ENCODE measurements around the gene DNM3. TPM values are rescaled to one million over a fixed set of nuclear protein-coding genes. Genes with fewer than 3 reads are reported as not detected.

The DNM3 gene
- total and polyA plus RNA-seq, 2 donors (not counting 3 experiments of a cell fraction or from before 2014, with no cell fraction given), result 1.4 to 2.5 TPM

DNA sequence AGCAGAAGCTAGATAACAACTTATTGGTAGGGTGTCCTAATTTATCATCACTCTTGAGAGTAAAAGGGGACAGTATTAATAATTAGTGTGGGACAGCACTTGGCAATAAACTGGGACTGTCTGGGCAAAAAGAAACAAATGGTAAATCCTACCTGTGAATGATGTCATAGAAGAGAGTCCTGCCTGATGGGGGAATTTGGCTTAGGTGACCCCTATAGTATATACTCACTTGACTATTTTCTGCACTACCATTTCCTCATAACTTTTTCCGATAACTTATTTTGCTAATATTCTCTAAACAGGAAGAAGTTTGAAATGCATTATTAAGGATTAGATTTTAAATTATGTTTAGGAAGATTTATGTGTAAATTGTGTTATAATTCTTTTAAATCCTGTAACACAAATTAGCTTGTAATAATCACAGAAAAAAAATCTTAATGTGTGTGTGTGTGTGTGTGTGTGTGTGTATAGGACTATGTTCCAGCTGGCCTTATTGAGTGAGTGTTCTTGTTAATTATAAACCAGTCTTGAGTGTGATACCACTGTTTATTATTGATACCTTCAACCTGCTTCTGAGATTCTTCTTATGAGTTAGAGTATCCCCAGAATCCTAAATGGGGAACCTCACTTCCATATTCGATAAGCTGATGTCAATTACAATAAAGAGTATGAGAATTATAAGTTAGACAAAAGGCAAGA is 435.0 kb downstream of the DNM3 start:
- Histone ChIP-seq H3K27ac (ENCODE audit: insufficient read depth, low read depth, low read length) (no peak overlapping the region), H4K20me1 (replicated peaks; ENCODE audit: control insufficient read depth, extremely low read depth, insufficient read depth, low read length) (no peaks in the 10 kb centered on the region), H3K4me1 (ENCODE audit: control insufficient read depth, extremely low read depth, insufficient read depth, low read length) (no peaks in the 10 kb centered on the region), H3K9ac (replicated peaks; ENCODE audit: extremely low read depth, insufficient read depth, low read length) (no peak overlapping the region), H3K4me2 (ENCODE audit: insufficient read depth, low read length) (no peak overlapping the region), H2AFZ (ENCODE audit: low read depth, low read length) (no peak overlapping the region), H3K36me3 (ENCODE audit: control insufficient read depth in 2 of 2, extremely low read depth in 1 of 2, insufficient read depth in 2 of 2, low read length in 2 of 2) (no peaks in the 10 kb centered on the region), H3K27me3 (ENCODE audit: control insufficient read depth in 2 of 2, insufficient read depth in 2 of 2, low read length in 2 of 2) (no peaks in the 10 kb centered on the region), H3K4me3 (replicated peaks in 1 of 3; ENCODE audit: insufficient read depth in 1 of 3, low read depth in 1 of 3, low read length in 3 of 3) (no peak overlapping the region), H3K79me2 (ENCODE audit: control insufficient read depth, insufficient read depth, low read length) (no peaks in the 10 kb centered on the region), H3K9me3 (replicated peaks; ENCODE audit: control insufficient read depth, insufficient read depth, low read length) (no peaks in the 10 kb centered on the region), H3K9me1 (replicated peaks; ENCODE audit: control insufficient read depth, extremely low read depth, insufficient read depth, low read length) (no peaks in the 10 kb centered on the region)
- TF ChIP-seq MYC (IDR thresholded peaks at IDR 0.05; ENCODE audit: low read depth, low read length) (no peak), POLR2A (IDR thresholded peaks at IDR 0.05; ENCODE audit: low read depth, low read length) (no peak), POLR2AphosphoS5 (IDR thresholded peaks at IDR 0.05; ENCODE audit: insufficient read depth, low read depth, low read length) (no peak)
- TF ChIP-seq, protein P1, sequence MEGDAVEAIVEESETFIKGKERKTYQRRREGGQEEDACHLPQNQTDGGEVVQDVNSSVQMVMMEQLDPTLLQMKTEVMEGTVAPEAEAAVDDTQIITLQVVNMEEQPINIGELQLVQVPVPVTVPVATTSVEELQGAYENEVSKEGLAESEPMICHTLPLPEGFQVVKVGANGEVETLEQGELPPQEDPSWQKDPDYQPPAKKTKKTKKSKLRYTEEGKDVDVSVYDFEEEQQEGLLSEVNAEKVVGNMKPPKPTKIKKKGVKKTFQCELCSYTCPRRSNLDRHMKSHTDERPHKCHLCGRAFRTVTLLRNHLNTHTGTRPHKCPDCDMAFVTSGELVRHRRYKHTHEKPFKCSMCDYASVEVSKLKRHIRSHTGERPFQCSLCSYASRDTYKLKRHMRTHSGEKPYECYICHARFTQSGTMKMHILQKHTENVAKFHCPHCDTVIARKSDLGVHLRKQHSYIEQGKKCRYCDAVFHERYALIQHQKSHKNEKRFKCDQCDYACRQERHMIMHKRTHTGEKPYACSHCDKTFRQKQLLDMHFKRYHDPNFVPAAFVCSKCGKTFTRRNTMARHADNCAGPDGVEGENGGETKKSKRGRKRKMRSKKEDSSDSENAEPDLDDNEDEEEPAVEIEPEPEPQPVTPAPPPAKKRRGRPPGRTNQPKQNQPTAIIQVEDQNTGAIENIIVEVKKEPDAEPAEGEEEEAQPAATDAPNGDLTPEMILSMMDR (IDR thresholded peaks at IDR 0.05; ENCODE audit: extremely low read depth in 1 of 2, insufficient read depth in 1 of 2, low read depth in 1 of 2, low read length in 2 of 2), result no peak
- ChIA-PET POLR2A (no interaction called here), CTCF (interaction anchor here (1.2 kb wide), 1 partner anchor 44 kb away, joined by 3 read pairs; no protein-coding TSS in a partner anchor)
- dilution Hi-C loops (cut with MboI; ENCODE audit: extremely low pct_ligation_motif_present, low sequenced_read_pairs) (no loop called here), intact Hi-C loops (cut with micrococcal nuclease) (no loop called here)
- FAIRE-seq, result peak; percentile 33
- no TSS peak for BruUV-seq (replicated peaks)
- DNase-seq (ENCODE audit: low read depth, low spot score), result no peak

- POLR2A ChIA-PET, result no interaction called here
- CTCF ChIA-PET, result interaction anchor here (1.2 to 1.6 kb wide), 2 partner anchors 10 to 43 kb away, joined by 3 to 4 read pairs; no protein-coding TSS in a partner anchor
- Histone ChIP-seq H3K9me3 (replicated peaks; ENCODE audit: control insufficient read depth, insufficient read depth, low read length) (no peaks in the 10 kb centered on the region), H3K36me3 (ENCODE audit: control insufficient read depth in 2 of 2, extremely low read depth in 1 of 2, insufficient read depth in 2 of 2, low read length in 2 of 2) (no peaks in the 10 kb centered on the region), H3K4me1 (ENCODE audit: control insufficient read depth, extremely low read depth, insufficient read depth, low read length) (no peaks in the 10 kb centered on the region), H3K27ac (ENCODE audit: insufficient read depth, low read depth, low read length) (no peak overlapping the region), H3K4me2 (ENCODE audit: insufficient read depth, low read length) (no peak overlapping the region), H3K27me3 (ENCODE audit: control insufficient read depth in 2 of 2, insufficient read depth in 2 of 2, low read length in 2 of 2) (no peaks in the 10 kb centered on the region), H4K20me1 (replicated peaks; ENCODE audit: control insufficient read depth, extremely low read depth, insufficient read depth, low read length) (no peaks in the 10 kb centered on the region), H3K9ac (replicated peaks; ENCODE audit: extremely low read depth, insufficient read depth, low read length) (no peak overlapping the region), H3K4me3 (replicated peaks in 1 of 3; ENCODE audit: insufficient read depth in 1 of 3, low read depth in 1 of 3, low read length in 3 of 3) (no peak overlapping the region), H3K79me2 (ENCODE audit: control insufficient read depth, insufficient read depth, low read length) (no peaks in the 10 kb centered on the region), H2AFZ (ENCODE audit: low read depth, low read length) (no peak overlapping the region), H3K9me1 (replicated peaks; ENCODE audit: control insufficient read depth, extremely low read depth, insufficient read depth, low read length) (no peaks in the 10 kb centered on the region)
- DNase-seq (ENCODE audit: low read depth, low spot score) (no peak), FAIRE-seq (no peak)
- dilution Hi-C loops (cut with MboI; ENCODE audit: extremely low pct_ligation_motif_present, low sequenced_read_pairs) (no loop called here), intact Hi-C loops (cut with micrococcal nuclease) (no loop called here)
- no peak for TF ChIP-seq EZH2 (IDR thresholded peaks at IDR 0.05; ENCODE audit: borderline replicate concordance, low read depth, low read length, severe bottlenecking)
- no peak for TF ChIP-seq FOS (IDR thresholded peaks at IDR 0.05; ENCODE audit: borderline replicate concordance, insufficient read depth, low read length)
- TF ChIP-seq, protein P1 (IDR thresholded peaks at IDR 0.05; ENCODE audit: extremely low read depth in 1 of 2, insufficient read depth in 1 of 2, low read depth in 1 of 2, low read length in 2 of 2), result no peak
- TF ChIP-seq, protein P2, sequence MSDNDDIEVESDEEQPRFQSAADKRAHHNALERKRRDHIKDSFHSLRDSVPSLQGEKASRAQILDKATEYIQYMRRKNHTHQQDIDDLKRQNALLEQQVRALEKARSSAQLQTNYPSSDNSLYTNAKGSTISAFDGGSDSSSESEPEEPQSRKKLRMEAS (IDR thresholded peaks at IDR 0.05; ENCODE audit: insufficient read depth, insufficient read length), result no peak
- TF ChIP-seq POLR2AphosphoS5 (IDR thresholded peaks at IDR 0.05; ENCODE audit: insufficient read depth, low read depth, low read length), result no peak
- TF ChIP-seq GATA2 (IDR thresholded peaks at IDR 0.05; ENCODE audit: insufficient read depth, insufficient read length, low read depth, low read length), result no peak
- no peak for TF ChIP-seq MYC (IDR thresholded peaks at IDR 0.05; ENCODE audit: low read depth, low read length)
- no peak for TF ChIP-seq JUN (IDR thresholded peaks at IDR 0.05; ENCODE audit: borderline replicate concordance, insufficient read depth, insufficient read length, low read depth)
- TF ChIP-seq POLR2A (IDR thresholded peaks at IDR 0.05; ENCODE audit: low read depth, low read length), result no peak
- BruUV-seq (replicated peaks), result no TSS peak
These were observed 436.0 kb downstream of the DNM3 start for GRCh38 chr1:172277275-172277674.
